Measurements from ENCODE around the gene GJB2. TPM values are rescaled to one million over a fixed set of nuclear protein-coding genes. Genes with fewer than 3 reads are reported as not detected.

GJB2 gene
- total RNA-seq, 2 donors from 2014 or later = 0.78 to 2.3 TPM

DNA sequence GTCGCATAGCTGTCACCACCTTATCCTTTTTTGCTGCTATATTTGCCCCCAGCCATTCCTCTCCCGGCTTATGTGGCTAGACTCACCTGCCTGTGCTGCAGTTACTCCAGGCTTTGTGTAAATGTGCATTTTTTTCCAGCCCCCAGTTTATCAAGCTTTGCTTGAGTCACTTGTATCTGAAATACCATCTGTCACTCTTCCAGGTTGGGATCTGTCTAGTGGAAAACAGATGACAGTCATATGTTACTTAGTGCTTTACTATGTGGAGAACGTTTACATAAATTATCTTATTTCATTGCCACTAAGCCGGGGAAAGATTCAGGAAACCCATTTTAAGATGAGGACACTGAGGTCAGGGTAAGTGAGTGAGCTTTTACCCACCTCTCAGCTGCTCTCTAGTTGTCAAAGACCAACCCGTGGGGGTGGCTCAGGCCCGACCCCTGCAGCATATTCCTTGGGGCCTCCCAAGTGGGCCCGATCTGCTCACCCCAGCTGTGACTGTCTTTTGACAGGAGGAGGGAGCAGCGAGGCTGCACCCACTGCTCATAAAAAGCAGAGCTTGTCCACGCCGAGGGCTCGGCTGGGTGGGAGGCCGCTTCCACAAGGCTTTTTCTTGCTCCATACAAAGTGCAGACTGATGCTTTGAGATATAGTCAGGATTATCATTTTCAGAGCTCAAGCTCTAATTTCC is 7.2 kb downstream of the GJB2 start:
- no peaks in the 10 kb centered on the region for H3K4me1 ChIP-seq
- no peak for TF ChIP-seq POLR2A (IDR thresholded peaks at IDR 0.05)
- TF ChIP-seq, protein P1, sequence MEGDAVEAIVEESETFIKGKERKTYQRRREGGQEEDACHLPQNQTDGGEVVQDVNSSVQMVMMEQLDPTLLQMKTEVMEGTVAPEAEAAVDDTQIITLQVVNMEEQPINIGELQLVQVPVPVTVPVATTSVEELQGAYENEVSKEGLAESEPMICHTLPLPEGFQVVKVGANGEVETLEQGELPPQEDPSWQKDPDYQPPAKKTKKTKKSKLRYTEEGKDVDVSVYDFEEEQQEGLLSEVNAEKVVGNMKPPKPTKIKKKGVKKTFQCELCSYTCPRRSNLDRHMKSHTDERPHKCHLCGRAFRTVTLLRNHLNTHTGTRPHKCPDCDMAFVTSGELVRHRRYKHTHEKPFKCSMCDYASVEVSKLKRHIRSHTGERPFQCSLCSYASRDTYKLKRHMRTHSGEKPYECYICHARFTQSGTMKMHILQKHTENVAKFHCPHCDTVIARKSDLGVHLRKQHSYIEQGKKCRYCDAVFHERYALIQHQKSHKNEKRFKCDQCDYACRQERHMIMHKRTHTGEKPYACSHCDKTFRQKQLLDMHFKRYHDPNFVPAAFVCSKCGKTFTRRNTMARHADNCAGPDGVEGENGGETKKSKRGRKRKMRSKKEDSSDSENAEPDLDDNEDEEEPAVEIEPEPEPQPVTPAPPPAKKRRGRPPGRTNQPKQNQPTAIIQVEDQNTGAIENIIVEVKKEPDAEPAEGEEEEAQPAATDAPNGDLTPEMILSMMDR (IDR thresholded peaks at IDR 0.05) = no peak
- intact Hi-C loops (cut with DNase I) = no loop called here
- WGBS, 2 donors = 61 to 71% methylated on average over 11 to 12 of the region's 12 CpGs
- H3K36me3 ChIP-seq (replicated peaks in 1 of 2; ENCODE audit: insufficient read depth in 1 of 2, low read depth in 2 of 2) = no peaks in the 10 kb centered on the region
- DNase-seq (no peak), ATAC-seq (no peak)
- no peak overlapping the region for H3K27ac ChIP-seq
- no peak overlapping the region for H3K4me3 ChIP-seq
- no peaks in the 10 kb centered on the region for H3K27me3 ChIP-seq
- H3K9me3 ChIP-seq = no peaks in the 10 kb centered on the region

GRCh38 chr13:20182231-20182846 is 10.4 kb downstream of the GJB2 start:
- Histone ChIP-seq H3K36me3 (replicated peaks in 1 of 2; ENCODE audit: insufficient read depth in 1 of 2, low read depth in 2 of 2) (no peaks in the 10 kb centered on the region), H3K27ac (no peak overlapping the region), H3K27me3 (no peaks in the 10 kb centered on the region), H3K4me1 (no peaks in the 10 kb centered on the region), H3K9me3 (no peaks in the 10 kb centered on the region), H3K4me3 (no peak overlapping the region)
- TF ChIP-seq, protein P1 (IDR thresholded peaks at IDR 0.05) = peak; percentile 67 to 81 (median 73)
- TF ChIP-seq POLR2A (IDR thresholded peaks at IDR 0.05) = no peak
- WGBS, 2 donors = 16 to 17% methylated on average over 5 of the region's 5 CpGs
- intact Hi-C loops (cut with DNase I) = no loop called here
- ATAC-seq = peak; percentile 89
- peak; percentile 38 to 63 (median 53) for DNase-seq

- 73% methylated on average over 3 of the region's 3 CpGs for WGBS, 2 donors
- Histone ChIP-seq H3K36me3 (replicated peaks in 1 of 2; ENCODE audit: insufficient read depth in 1 of 2, low read depth in 2 of 2) (no peaks in the 10 kb centered on the region), H3K9me3 (no peaks in the 10 kb centered on the region), H3K4me1 (no peaks in the 10 kb centered on the region), H3K4me3 (no peak overlapping the region), H3K27me3 (no peaks in the 10 kb centered on the region), H3K27ac (no peak overlapping the region)
- DNase-seq = no peak
- TF ChIP-seq POLR2A (IDR thresholded peaks at IDR 0.05) = no peak
- intact Hi-C loops (cut with DNase I) = no loop called here
- ATAC-seq = no peak
Observed at GRCh38 chr13:20181188-20181587, 11.6 kb downstream of the GJB2 start.

GRCh38 chr13:20178156-20178555 is 14.6 kb downstream of the GJB2 start:
- DNase-seq = no peak
- 59 to 66% methylated on average over 5 of the region's 5 CpGs for WGBS, 2 donors
- Histone ChIP-seq H3K27me3 (no peaks in the 10 kb centered on the region), H3K4me1 (peaks cover 10% of the 10 kb centered on the region), H3K9me3 (no peaks in the 10 kb centered on the region), H3K27ac (no peak overlapping the region), H3K4me3 (no peak overlapping the region), H3K36me3 (replicated peaks in 1 of 2; ENCODE audit: insufficient read depth in 1 of 2, low read depth in 2 of 2) (no peaks in the 10 kb centered on the region)
- TF ChIP-seq POLR2A (IDR thresholded peaks at IDR 0.05) = no peak
- TF ChIP-seq, protein P1 (IDR thresholded peaks at IDR 0.05) = no peak
- intact Hi-C loops (cut with DNase I) = no loop called here
- ATAC-seq = no peak

GRCh38 chr13:20177049-20177831 is 15.5 kb downstream of the GJB2 start:
- H3K4me3 ChIP-seq = no peak overlapping the region
- H3K4me1 ChIP-seq = peaks cover 10% of the 10 kb centered on the region
- H3K9me3 ChIP-seq = no peaks in the 10 kb centered on the region
- DNase-seq (no peak), ATAC-seq (no peak)
- no peaks in the 10 kb centered on the region for H3K27me3 ChIP-seq
- no peak overlapping the region for H3K27ac ChIP-seq
- no peaks in the 10 kb centered on the region for H3K36me3 ChIP-seq (replicated peaks in 1 of 2; ENCODE audit: insufficient read depth in 1 of 2, low read depth in 2 of 2)
- WGBS, 2 donors = 26 to 40% methylated on average over 26 to 67 of the region's 67 CpGs
- TF ChIP-seq, protein P1 (IDR thresholded peaks at IDR 0.05) = no peak
- no peak for TF ChIP-seq POLR2A (IDR thresholded peaks at IDR 0.05)
- intact Hi-C loops (cut with DNase I) = no loop called here
